NCI-H128 (cell line): ENCODE measurements around the gene DNMT1.

ENCODE experiments used
- DNase-seq: peaks from one replicate; lab custom pipeline; 2025; ENCODE audit not compliant: unreplicated experiment; lab: John Stamatoyannopoulos, UW

DNMT1 gene

DNA sequence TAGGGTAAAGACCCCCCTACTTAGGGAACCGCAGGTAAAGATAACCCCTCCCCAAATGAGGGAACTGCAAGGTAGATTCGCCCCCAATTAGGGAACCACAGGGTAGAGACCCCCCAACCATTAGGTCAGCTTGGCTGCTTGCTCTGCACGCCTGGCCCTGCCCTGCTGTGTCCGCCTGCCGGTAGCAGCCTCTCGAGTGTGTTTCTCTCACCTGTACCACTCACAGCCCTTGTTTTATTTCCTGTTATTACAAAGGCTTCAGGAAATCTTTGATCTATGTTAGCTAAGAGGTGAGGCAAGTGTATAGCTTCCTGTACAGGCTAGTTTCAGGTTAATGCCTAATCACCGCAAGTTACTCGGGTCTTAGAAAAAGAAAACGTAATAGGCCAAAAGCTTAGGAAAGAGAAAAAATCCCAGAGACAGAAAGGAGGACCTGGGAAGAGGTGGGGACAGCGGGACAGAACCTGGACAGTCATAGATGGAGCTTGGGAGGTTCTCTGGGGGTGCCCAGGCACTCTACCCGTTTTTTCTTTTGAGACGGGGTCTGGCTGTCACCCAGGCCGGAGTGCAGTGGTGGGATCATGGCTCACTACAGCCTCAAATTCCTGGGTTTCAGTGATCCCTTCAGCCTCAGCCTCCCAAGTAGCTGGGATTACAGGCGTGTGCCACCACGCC is 51.9 kb downstream of the DNMT1 start:
- no peak for DNase-seq

GRCh38 chr19:10141973-10142372 is 52.8 kb downstream of the DNMT1 start:
- DNase-seq: no peak

- DNase-seq: no peak
These were observed 53.3 kb downstream of the DNMT1 start for GRCh38 chr19:10141479-10141878.

GRCh38 chr19:10139952-10140351 is 54.8 kb downstream of the DNMT1 start:
- no peak for DNase-seq

DNA sequence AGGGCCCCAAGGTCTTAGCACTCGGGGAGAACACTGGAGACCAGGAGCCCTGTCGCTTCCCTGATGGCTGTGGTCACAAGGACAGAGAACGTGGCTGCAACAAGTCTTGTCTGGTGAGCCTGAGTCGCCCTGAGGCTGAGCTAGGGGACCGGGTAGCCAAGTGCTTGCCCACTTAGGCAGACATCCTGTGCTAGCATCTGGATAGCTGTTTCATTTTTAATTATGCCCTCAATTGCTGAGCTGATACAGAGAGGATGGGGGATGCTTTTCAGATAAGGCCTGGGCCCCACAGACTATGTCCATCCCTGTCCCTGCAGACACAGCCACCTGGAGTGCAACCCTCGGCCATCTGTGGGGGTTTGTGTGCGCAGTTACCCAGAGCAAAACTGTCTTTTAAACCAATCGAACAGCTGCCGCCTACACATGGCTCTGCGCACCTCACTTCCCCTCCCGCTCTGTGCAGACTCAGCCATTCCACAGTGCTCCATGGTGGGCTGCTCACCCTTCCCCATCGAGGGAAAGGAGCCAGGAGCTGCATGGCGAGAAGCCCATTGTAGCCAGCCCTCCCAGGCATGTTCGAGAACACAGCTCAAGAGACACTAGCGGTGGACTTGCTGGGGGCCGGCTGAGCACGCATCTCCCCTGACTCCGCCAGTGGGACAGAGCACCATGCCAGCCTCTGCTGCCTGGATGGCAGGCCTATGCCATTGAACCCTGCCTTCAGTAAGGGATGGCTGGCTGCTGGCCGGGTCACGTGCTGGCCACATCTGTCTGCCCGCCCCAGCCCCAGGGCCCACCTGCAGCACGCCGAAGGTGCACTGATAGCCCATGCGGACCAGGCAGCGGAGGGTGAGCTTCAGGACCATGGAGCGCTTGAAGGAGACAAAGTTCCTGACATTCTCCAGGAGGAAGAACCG is 55.6 kb downstream of the DNMT1 start:
- DNase-seq: no peak

DNA sequence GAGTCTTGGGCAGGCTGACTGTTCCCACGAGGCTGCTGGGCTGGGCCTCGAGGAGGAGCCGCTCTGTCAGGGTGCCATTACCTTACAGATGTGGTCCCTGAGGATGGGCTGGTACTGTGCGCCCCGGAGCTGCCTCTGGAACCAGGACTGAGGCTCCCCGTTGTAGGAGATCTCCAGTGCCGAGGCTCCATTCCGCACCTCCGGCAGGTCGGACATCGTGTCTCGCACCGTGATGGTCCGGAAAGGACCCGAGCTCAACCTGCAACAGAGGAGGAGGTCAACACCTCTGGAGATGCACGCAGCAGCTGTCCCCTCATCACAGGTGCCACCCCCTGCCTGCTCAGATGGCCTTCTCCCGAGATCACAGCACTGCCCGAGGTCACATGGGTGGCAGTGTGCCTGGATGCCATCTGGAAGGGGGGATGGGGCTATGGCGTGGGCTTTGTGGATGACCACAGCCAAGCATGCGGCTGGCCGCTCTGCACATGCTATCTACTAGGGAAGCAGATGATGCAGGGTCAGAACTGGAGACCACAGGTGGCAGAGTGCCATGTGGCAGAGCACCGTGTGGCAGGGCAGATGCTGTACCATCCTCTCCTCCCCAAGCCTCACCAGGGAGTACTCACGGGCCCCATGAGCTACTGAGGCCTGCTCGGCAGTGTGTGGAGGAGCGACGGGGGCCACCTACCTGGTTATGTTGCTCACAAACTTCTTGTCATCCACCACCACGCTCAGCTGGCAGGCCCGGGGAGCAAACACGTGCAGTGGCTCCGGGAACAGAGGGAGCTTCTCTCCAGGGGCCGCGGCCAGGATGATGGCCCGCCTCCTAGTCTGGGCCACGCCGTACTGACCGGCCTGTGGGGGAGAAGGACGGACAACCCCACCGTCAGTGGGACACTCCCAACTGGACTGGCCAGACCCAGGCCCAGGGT is 56.7 kb downstream of the DNMT1 start:
- DNase-seq: no peak

- no peak for DNase-seq
These were observed 57.8 kb downstream of the DNMT1 start for GRCh38 chr19:10136936-10137335.

DNA sequence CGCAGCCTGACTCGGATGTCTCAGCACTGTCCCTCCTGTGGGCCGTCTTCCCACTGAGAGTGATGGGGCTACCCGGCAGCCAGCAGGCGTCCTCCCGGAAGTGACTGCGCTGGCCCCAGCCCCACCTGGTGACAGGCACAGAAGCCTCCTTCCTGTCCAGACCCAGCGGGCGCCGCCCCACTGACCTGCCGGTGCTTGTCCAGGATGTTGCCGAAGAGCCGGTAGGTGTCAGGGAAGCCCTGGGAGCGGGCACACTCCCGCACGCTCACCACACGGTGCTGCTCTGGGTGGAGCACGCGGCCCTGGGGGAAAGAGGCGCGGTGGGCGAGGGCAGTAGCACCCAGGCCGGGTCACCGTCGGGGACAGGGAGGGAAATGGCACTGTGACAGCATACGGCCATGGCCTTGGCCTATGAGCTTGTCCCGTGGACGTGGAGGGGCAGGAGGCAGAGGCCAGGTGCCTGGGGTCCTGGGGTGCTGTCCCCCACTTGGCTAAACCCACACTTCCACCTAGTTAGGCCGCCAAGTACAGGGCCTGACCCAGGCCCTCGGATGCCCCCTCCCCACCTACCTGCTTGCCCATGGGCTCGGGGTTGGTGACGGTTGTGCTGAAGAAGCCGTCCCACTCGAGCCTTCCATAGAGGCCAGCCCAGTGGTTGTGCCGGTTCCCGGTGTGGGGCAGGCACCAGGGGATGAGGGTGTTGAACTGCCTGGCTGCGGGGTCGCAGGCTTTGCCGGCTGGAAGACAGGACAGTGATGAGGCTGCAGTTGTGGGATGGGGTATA is 59.0 kb downstream of the DNMT1 start:
- no peak for DNase-seq

GRCh38 chr19:10134040-10134439 is 60.7 kb downstream of the DNMT1 start:
- DNase-seq: no peak

DNA sequence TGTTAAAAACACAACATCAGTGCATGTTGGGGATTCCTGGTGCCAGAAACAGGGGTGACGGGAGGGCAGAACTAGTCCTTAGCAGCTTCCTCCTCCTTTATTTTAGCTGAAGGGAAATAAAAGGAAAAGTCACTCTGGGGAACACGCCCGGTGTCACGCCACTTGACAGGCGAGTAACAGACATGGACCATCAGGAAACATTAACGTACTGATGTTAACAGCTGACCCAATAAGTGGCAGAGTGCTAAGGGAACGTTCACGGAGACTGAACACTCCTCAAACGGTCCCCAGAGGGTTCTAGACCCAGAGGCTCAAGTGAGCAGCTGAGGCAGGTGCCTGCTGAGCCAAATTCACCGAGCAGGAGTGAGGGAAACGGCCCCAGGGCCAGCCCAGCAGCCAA is 61.2 kb downstream of the DNMT1 start:
- no peak for DNase-seq

- no peak for DNase-seq
These were observed 61.8 kb downstream of the DNMT1 start for GRCh38 chr19:10132905-10133304.

DNA sequence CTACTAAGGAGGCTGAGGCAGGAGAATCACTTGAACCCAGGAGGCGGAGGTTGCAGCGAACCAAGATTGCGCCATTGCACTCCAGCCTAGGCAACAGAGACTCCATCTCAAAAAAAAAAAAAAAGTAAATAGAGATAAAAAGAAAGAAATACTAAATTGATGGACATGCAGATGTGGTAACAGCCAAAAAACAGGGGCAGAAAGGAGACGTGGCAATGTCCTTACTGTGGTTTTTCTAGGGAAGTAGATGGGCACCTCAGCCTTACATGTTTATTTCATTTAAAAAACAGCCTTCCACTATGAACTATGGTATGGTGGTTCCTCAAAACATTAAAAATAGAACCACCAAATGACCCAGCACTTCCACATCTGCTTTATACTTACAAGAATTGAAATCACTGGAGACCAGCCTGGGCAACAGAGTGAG is 68.5 kb downstream of the DNMT1 start:
- DNase-seq: no peak

GRCh38 chr19:10124429-10124828 is 70.3 kb downstream of the DNMT1 start:
- no peak for DNase-seq

- no peak for DNase-seq
These were observed 72.7 kb downstream of the DNMT1 start for GRCh38 chr19:10122045-10122444.

DNA sequence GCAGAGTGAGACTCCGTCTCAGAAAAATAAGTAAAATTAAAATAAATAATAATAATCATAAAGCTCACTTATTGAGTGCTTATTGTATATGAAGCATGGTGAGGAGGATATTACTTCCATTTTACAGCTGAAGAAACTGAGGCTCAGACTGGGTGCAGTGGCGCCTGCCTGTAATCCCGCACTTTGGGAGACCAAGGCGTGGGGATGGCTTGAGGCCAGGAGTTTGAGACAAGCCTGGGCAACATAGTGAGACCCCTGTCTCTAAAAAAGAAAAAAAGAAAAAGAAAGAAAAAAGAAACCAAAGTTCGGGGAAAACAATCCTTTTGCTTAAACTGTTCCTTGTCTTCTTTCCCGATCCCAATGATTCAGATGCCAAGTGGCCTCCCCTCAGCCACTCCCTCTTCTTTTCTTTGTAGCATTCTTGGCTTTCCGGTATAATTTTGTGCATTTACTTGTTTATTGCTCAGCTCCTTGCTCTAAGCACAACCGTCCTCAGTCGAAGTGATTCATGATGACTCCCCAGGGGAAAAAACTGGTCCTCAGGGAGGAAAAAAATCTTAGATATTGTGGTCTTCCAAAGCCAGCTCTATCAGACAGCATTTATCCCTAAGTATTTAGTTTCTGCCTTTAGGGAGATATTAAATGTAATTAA is 74.1 kb downstream of the DNMT1 start:
- no peak for DNase-seq

GRCh38 chr19:10118960-10119359 is 75.8 kb downstream of the DNMT1 start:
- DNase-seq: no peak

DNA sequence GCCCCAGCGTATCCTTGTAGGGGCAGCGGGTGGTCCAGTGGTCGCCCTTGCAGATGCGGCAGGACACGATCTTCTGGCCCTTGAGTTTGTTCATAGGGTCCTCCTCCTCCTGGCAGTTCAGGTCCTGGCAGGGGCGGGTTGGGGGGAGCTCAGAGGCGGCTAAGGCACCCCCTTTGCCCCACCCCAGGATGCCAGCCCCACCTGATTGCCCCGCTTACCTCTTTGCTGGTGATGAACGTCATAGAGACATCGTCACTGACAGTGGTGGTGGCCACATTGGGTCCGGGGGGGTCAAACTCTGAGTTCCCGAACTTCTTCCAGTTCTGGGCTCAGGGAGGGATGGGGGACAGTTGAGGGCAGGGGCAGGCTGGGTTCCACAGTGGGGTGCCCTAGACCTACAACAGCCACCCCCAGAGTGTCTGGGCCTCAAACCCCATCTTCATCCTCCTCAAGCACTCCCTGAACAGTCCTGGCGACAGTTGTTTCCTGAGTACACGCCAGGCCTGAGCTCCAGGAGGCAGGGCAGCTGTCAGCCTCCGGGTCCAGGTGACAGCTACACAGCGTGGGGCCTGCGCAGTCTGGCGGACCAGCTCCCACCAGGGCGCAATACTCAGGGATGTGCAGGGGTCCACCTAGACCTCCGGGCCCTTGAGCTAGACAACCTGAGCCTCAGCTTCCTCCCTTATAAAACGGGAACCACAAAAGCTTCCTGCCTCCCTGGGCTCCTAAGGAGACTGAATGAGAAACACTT is 77.7 kb downstream of the DNMT1 start:
- no peak for DNase-seq

GRCh38 chr19:10116085-10116865 is 78.5 kb downstream of the DNMT1 start:
- DNase-seq: no peak
